ENCODE data around the gene KRT6A. TPM values are rescaled to one million over a fixed set of nuclear protein-coding genes. Genes with fewer than 3 reads are reported as not detected.

KRT6A gene
- total RNA-seq, 1 donor from 2014 or later, result not detected

DNA sequence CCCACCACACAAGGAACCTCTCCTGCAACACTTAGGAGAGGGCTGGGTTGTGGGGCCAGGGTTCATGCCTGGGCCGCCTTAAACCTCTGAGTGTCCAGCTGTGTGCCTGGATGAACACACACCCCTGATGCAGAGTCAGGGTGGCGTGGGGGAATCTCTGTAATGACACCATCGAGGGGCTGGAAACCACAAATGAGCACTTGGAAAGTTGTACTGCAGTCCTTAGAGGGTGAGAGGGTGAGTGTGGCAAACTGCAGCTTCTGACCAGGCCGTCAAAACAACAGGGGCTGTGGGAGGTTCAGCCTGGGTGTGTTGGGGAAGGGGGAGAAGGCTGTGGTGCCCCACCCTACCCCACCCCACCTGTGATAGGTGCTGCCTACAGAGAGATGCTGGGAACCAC lies 39.6 kb upstream of the KRT6A start:
- Histone ChIP-seq H3K4me2 (no peak overlapping the region), H3K9me3 (ENCODE audit: low read depth) (no peaks in the 10 kb centered on the region), H3F3A (ENCODE audit: low read depth) (no peaks in the 10 kb centered on the region), H3K79me2 (ENCODE audit: low read depth) (no peaks in the 10 kb centered on the region), H3K9ac (no peak overlapping the region), H3K36me3 (no peaks in the 10 kb centered on the region), H4K20me1 (ENCODE audit: low read depth) (no peaks in the 10 kb centered on the region), H3K27me3 (no peaks in the 10 kb centered on the region), H3K27ac (no peak overlapping the region), H2AFZ (replicated peaks) (no peak overlapping the region), H3K4me1 (no peaks in the 10 kb centered on the region), H3K4me3 (no peak overlapping the region)
- DNase-seq (ENCODE audit: low spot score), result no peak
- no peaks in the 10 kb centered on the region for H3K9me3 Mint-ChIP-seq
- H3K27me3 Mint-ChIP-seq (ENCODE audit: insufficient read depth, low read depth), result peaks cover 8% of the 10 kb centered on the region
- no peak overlapping the region for H3K4me3 Mint-ChIP-seq
- H3K4me1 Mint-ChIP-seq, result peaks cover 4% of the 10 kb centered on the region
- no peak overlapping the region for H3K27ac Mint-ChIP-seq
- no peaks in the 10 kb centered on the region for H3K36me3 Mint-ChIP-seq
- TF ChIP-seq, protein P1, sequence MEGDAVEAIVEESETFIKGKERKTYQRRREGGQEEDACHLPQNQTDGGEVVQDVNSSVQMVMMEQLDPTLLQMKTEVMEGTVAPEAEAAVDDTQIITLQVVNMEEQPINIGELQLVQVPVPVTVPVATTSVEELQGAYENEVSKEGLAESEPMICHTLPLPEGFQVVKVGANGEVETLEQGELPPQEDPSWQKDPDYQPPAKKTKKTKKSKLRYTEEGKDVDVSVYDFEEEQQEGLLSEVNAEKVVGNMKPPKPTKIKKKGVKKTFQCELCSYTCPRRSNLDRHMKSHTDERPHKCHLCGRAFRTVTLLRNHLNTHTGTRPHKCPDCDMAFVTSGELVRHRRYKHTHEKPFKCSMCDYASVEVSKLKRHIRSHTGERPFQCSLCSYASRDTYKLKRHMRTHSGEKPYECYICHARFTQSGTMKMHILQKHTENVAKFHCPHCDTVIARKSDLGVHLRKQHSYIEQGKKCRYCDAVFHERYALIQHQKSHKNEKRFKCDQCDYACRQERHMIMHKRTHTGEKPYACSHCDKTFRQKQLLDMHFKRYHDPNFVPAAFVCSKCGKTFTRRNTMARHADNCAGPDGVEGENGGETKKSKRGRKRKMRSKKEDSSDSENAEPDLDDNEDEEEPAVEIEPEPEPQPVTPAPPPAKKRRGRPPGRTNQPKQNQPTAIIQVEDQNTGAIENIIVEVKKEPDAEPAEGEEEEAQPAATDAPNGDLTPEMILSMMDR (IDR thresholded peaks at IDR 0.05), result no peak
- no peak for TF ChIP-seq EZH2phosphoT487 (IDR thresholded peaks at IDR 0.05)
- TF ChIP-seq EZH2 (IDR thresholded peaks at IDR 0.05), result no peak

DNA sequence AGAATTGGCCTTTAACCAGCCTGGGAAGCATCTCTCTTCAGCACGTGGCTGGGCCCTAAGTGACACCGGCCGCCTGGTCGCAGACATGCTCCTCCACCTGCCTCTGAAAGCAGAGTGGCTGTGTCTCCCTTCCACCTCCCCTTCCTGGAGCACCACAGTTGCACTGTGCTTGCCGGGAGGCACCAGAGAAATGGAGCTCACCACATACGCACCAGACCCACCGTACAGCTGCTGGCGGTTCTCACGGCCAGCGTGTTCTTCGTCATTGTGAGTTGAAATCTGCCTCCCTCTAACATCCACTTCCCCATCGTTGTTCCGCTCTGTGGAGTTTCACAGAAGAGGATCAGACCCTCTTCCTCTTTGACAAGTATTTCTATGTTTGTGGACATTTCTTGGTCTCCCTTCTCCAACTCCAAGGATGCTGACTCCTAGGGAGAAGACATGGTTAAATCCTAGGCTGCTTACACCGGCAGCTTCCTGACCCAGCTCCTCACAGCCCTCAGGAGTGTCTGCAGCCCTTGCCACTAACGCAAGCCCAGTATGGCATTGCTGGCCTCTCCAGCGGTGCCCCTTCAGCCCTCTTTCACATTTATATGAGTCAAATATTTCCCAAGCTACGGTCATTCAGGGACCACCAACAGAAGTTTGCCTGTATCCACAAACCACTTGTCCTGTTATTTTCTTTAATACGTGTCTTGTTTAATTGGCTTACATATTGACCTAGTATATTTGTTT lies 38.7 kb upstream of the KRT6A start:
- no peaks in the 10 kb centered on the region for H3K27me3 ChIP-seq

DNA sequence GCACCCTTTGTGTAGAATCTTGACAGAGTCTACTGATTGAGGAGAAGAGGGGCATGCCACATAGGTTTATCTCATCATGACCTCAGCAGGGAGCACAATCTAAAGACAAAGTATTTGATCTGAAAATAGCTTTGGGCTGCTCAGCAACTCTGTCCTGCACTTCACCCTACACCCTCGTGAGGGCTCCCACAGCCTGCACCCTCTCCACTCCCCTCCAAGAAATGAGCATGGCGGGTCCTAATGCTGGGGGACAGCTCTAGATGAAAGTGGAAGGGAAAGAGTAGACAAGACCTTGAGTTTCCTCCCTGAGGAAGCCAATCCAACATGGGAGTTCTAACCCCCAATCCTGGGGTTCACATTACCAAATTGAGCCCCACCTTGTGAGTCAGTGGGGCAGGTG lies 37.8 kb upstream of the KRT6A start:
- H3K4me2 ChIP-seq, result no peak overlapping the region
- Mint-ChIP-seq H3K4me3 (no peak overlapping the region), H3K4me1 (peaks cover 4% of the 10 kb centered on the region), H3K27ac (no peak overlapping the region), H3K36me3 (no peaks in the 10 kb centered on the region), H3K27me3 (ENCODE audit: insufficient read depth, low read depth) (peaks cover 12% of the 10 kb centered on the region), H3K9me3 (no peaks in the 10 kb centered on the region)
- no peak overlapping the region for H2AFZ ChIP-seq (replicated peaks)
- H4K20me1 ChIP-seq (ENCODE audit: low read depth), result no peaks in the 10 kb centered on the region
- no peak overlapping the region for H3K4me3 ChIP-seq
- H3K27ac ChIP-seq, result no peak overlapping the region
- H3K9ac ChIP-seq, result no peak overlapping the region
- H3K27me3 ChIP-seq, result no peaks in the 10 kb centered on the region
- no peaks in the 10 kb centered on the region for H3K79me2 ChIP-seq (ENCODE audit: low read depth)
- no peaks in the 10 kb centered on the region for H3K36me3 ChIP-seq
- H3F3A ChIP-seq (ENCODE audit: low read depth), result no peaks in the 10 kb centered on the region
- no peak for DNase-seq (ENCODE audit: low spot score)
- TF ChIP-seq, protein P1 (IDR thresholded peaks at IDR 0.05), result no peak
- no peak for TF ChIP-seq EZH2phosphoT487 (IDR thresholded peaks at IDR 0.05)
- no peak for TF ChIP-seq EZH2 (IDR thresholded peaks at IDR 0.05)
- H3K4me1 ChIP-seq, result no peaks in the 10 kb centered on the region
- no peaks in the 10 kb centered on the region for H3K9me3 ChIP-seq (ENCODE audit: low read depth)

More for the DNA sequence above, 38.7 kb upstream of the KRT6A start:
- no peak overlapping the region for H3K4me3 ChIP-seq
- H3K9ac ChIP-seq, result no peak overlapping the region
- H3K4me1 Mint-ChIP-seq, result peaks cover 4% of the 10 kb centered on the region
- no peak overlapping the region for H3K4me2 ChIP-seq
- H3F3A ChIP-seq (ENCODE audit: low read depth), result no peaks in the 10 kb centered on the region
- no peak overlapping the region for H2AFZ ChIP-seq (replicated peaks)
- H4K20me1 ChIP-seq (ENCODE audit: low read depth), result no peaks in the 10 kb centered on the region
- no peaks in the 10 kb centered on the region for H3K4me1 ChIP-seq
- no peaks in the 10 kb centered on the region for H3K79me2 ChIP-seq (ENCODE audit: low read depth)
- DNase-seq (ENCODE audit: low spot score), result no peak
- H3K4me3 Mint-ChIP-seq, result no peak overlapping the region
- no peaks in the 10 kb centered on the region for H3K36me3 Mint-ChIP-seq
- no peak overlapping the region for H3K27ac Mint-ChIP-seq
- H3K27me3 Mint-ChIP-seq (ENCODE audit: insufficient read depth, low read depth), result peaks cover 11% of the 10 kb centered on the region
- TF ChIP-seq, protein P1 (IDR thresholded peaks at IDR 0.05), result no peak
- TF ChIP-seq EZH2phosphoT487 (IDR thresholded peaks at IDR 0.05), result no peak
- TF ChIP-seq EZH2 (IDR thresholded peaks at IDR 0.05), result no peak
- H3K27ac ChIP-seq, result no peak overlapping the region
- no peaks in the 10 kb centered on the region for H3K36me3 ChIP-seq
- no peaks in the 10 kb centered on the region for H3K9me3 Mint-ChIP-seq
- no peaks in the 10 kb centered on the region for H3K9me3 ChIP-seq (ENCODE audit: low read depth)

Data from neural progenitor cell (in vitro differentiated cells).